Vagina (tissue), 2 donors: ENCODE results near the gene PIK3R3. TPM values are rescaled to one million over a fixed set of nuclear protein-coding genes. Genes with fewer than 3 reads are reported as not detected.
"Not testable (repeated sequence)": the region's sequence is repeated elsewhere in the genome, so short reads cannot be mapped to it uniquely, and the experiment has no call there.

ENCODE experiments used
- DNase-seq, 2 donors: peaks; one replicate each; pipeline ENCODE4 v3.0.0-alpha.2; 2017; ENCODE audit errors: extremely low spot score in 2 of 2
- H3K27ac ChIP-seq: fragments of 200-600 bp; sonication (generic); one replicate; pipeline ENCODE4 v1.5.1; 2019
- H3K27me3 ChIP-seq: fragments of 200-600 bp; sonication (generic); one replicate; pipeline ENCODE4 v1.5.1; 2019
- H3K36me3 ChIP-seq, 2 donors: fragments of 200-600 bp; sonication (generic); one replicate each; pipeline ENCODE4 v1.5.1; 2017 to 2019
- H3K4me1 ChIP-seq: fragments of 200-600 bp; sonication (generic); one replicate; pipeline ENCODE4 v1.5.1; 2019
- H3K4me3 ChIP-seq, 2 donors: fragments of 200-600 bp; sonication (generic); 1 replicate in 1 of 2; 2 replicates in 1 of 2; pipeline ENCODE4 v1.5.1; 2016 to 2019
- H3K9me3 ChIP-seq: fragments of 200-600 bp; sonication (generic); one replicate; pipeline ENCODE4 v1.5.1; 2019
- POLR2A ChIP-seq, 2 donors: fragments of 450-650 bp; IDR thresholded peaks; one replicate each; pipeline ENCODE4 v1.6.1; 2017; ENCODE audit warnings: antibody characterized with exemption in 2 of 2, mild to moderate bottlenecking in 2 of 2, moderate library complexity in 2 of 2
- POLR2AphosphoS5 ChIP-seq, 2 donors: sonication (generic); formaldehyde crosslinking; IDR thresholded peaks; one replicate each; pipeline ENCODE4 v1.9.0; 2017; ENCODE audit warnings: antibody characterized with exemption in 2 of 2, mild to moderate bottlenecking in 2 of 2, low read depth in 1 of 2; ENCODE audit not compliant: insufficient read depth in 1 of 2
- intact Hi-C: fragments of 100-400 bp; cut with DNase I; formaldehyde crosslinking; loops from one replicate; pipeline ENCODE4 v1.15.1; 2023
- total RNA-seq: library from RNA; depleted of rRNA; stranded (reverse); fragments of >200 nt; gene quantifications from one replicate; pipeline ENCODE4 v1.2.3, GENCODE V29; 2016
- TF ChIP-seq, protein P1 (sequence below), 3 experiments: fragments of 450-650 bp in 2 of 3; fragments of 200-600 bp in 1 of 3; sonication (generic) in 1 of 3; IDR thresholded peaks; one replicate each; pipeline ENCODE4 v1.5.1; 2017 to 2019; ENCODE audit warnings: antibody characterized with exemption in 3 of 3, mild to moderate bottlenecking in 2 of 3, moderate library complexity in 2 of 3

The PIK3R3 gene
- total RNA-seq, 1 donor from 2014 or later: 27.0 TPM

DNA sequence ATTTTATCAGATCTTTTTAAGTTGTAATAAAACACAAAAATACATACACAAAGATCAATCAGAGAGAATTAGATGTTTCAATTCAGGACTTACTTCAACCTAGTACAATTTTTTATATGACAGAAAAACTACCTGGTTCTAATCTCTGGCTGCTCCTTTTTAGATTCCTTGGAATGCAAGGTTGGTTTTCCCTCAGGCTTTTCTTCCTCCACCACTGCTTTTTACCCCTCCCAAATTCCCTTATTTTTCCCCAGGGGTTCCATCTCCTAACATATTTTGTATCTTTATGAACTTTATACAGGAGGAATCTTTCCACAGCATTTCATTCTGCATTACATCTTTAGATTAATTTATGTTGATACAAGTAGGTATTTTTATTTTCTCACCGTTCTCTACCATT is 33.2 kb downstream of the PIK3R3 start:
- intact Hi-C loops: no loop called here
- Histone ChIP-seq H3K4me1 (no peaks in the 10 kb centered on the region), H3K36me3 (no peaks in the 10 kb centered on the region), H3K4me3 (no peak overlapping the region), H3K9me3 (no peaks in the 10 kb centered on the region), H3K27me3 (no peaks in the 10 kb centered on the region), H3K27ac (no peak overlapping the region)
- TF ChIP-seq POLR2AphosphoS5 (IDR thresholded peaks at IDR 0.05; ENCODE audit: insufficient read depth in 1 of 2, low read depth in 1 of 2) (no peak), POLR2A (IDR thresholded peaks at IDR 0.05) (no peak)
- TF ChIP-seq, protein P1, sequence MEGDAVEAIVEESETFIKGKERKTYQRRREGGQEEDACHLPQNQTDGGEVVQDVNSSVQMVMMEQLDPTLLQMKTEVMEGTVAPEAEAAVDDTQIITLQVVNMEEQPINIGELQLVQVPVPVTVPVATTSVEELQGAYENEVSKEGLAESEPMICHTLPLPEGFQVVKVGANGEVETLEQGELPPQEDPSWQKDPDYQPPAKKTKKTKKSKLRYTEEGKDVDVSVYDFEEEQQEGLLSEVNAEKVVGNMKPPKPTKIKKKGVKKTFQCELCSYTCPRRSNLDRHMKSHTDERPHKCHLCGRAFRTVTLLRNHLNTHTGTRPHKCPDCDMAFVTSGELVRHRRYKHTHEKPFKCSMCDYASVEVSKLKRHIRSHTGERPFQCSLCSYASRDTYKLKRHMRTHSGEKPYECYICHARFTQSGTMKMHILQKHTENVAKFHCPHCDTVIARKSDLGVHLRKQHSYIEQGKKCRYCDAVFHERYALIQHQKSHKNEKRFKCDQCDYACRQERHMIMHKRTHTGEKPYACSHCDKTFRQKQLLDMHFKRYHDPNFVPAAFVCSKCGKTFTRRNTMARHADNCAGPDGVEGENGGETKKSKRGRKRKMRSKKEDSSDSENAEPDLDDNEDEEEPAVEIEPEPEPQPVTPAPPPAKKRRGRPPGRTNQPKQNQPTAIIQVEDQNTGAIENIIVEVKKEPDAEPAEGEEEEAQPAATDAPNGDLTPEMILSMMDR (IDR thresholded peaks at IDR 0.05): no peak
- no peak for DNase-seq

- no peaks in the 10 kb centered on the region for H3K9me3 ChIP-seq
- H3K4me1 ChIP-seq: no peaks in the 10 kb centered on the region
- DNase-seq: no peak
- TF ChIP-seq POLR2AphosphoS5 (IDR thresholded peaks at IDR 0.05; ENCODE audit: insufficient read depth in 1 of 2, low read depth in 1 of 2) (no peak), POLR2A (IDR thresholded peaks at IDR 0.05) (no peak)
- TF ChIP-seq, protein P1 (IDR thresholded peaks at IDR 0.05): no peak
- H3K27ac ChIP-seq: no peak overlapping the region
- H3K36me3 ChIP-seq: no peaks in the 10 kb centered on the region
- intact Hi-C loops: no loop called here
- no peaks in the 10 kb centered on the region for H3K27me3 ChIP-seq
- H3K4me3 ChIP-seq: no peak overlapping the region
Observed at GRCh38 chr1:46098027-46098712, 34.3 kb downstream of the PIK3R3 start.

DNA sequence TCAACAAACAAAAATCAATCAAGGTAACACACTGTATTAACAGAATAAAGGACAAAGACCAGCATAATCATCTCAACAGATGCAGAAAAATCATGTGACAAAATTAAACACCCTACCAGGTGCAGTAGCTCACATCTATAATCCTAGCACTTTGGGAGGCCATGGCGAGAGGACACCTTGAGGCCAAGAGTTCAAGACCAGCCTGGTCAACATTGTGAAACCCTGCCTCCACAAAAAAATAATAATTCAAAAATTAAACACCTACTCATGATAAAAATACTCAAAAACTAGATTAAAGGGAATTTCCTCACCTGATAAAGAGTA is 35.3 kb downstream of the PIK3R3 start:
- H3K4me1 ChIP-seq: no peaks in the 10 kb centered on the region
- no peaks in the 10 kb centered on the region for H3K36me3 ChIP-seq
- H3K27ac ChIP-seq: no peak overlapping the region
- no peaks in the 10 kb centered on the region for H3K9me3 ChIP-seq
- no peak overlapping the region for H3K4me3 ChIP-seq
- DNase-seq: no peak
- H3K27me3 ChIP-seq: no peaks in the 10 kb centered on the region
- TF ChIP-seq, protein P1 (IDR thresholded peaks at IDR 0.05): no peak
- intact Hi-C loops: no loop called here

- no peak overlapping the region for H3K27ac ChIP-seq
Observed at GRCh38 chr1:46096269-46097148, 35.9 kb downstream of the PIK3R3 start.

DNA sequence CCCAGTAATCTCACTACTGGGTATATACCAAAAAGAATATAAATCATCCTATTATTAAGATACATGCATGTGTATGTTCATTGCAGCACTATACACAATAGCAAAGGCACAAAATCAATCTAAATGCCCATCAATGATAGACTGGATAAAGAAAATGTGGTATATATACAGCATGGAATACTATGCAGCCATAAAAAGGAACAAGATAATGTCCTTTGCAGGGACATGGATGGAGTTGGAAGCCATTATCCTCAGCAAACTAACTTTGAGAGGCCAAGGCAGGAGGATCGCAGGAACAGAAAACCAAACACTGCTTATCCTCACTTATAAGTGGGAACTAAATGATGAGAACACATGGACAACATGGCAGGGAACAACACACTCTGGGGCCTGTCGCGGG is 37.3 kb downstream of the PIK3R3 start:
- H3K4me3 ChIP-seq, H3K27me3 ChIP-seq, H3K9me3 ChIP-seq, H3K36me3 ChIP-seq, DNase-seq, H3K4me1 ChIP-seq, H3K27ac ChIP-seq, intact Hi-C loops: not testable (repeated sequence)

More at GRCh38 chr1:46096269-46097148, 35.9 kb downstream of the PIK3R3 start:
- no peak for DNase-seq
- no peaks in the 10 kb centered on the region for H3K9me3 ChIP-seq
- intact Hi-C loops: no loop called here
- H3K4me3 ChIP-seq: no peak overlapping the region
- no peaks in the 10 kb centered on the region for H3K4me1 ChIP-seq
- TF ChIP-seq POLR2A (IDR thresholded peaks at IDR 0.05) (no peak), POLR2AphosphoS5 (IDR thresholded peaks at IDR 0.05; ENCODE audit: insufficient read depth in 1 of 2, low read depth in 1 of 2) (no peak)
- TF ChIP-seq, protein P1 (IDR thresholded peaks at IDR 0.05): no peak
- H3K36me3 ChIP-seq: no peaks in the 10 kb centered on the region
- no peaks in the 10 kb centered on the region for H3K27me3 ChIP-seq
